ENCODE data around the gene FLT1.

FLT1 gene

GRCh38 chr13:28349907-28350654 is 144.8 kb downstream of the FLT1 start:
- peak; percentile 77 for DNase-seq
- no peak for TF ChIP-seq CTCF (IDR thresholded peaks at IDR 0.05; ENCODE audit: low read depth, low read length)
- Histone ChIP-seq H3K4me1 (peaks cover 27% of the 10 kb centered on the region), H3K27me3 (no peaks in the 10 kb centered on the region), H3K36me3 (no peaks in the 10 kb centered on the region), H3K9me3 (no peaks in the 10 kb centered on the region), H3K4me3 (ENCODE audit: low read depth, low read length) (peak overlapping the region; percentile 25; the same call in 1 of the 2 replicates)

GRCh38 chr13:28349371-28349770 is 145.6 kb downstream of the FLT1 start:
- no peaks in the 10 kb centered on the region for H3K9me3 ChIP-seq
- no peak for TF ChIP-seq CTCF (IDR thresholded peaks at IDR 0.05; ENCODE audit: low read depth, low read length)
- no peak overlapping the region for H3K4me3 ChIP-seq (ENCODE audit: low read depth, low read length)
- H3K27me3 ChIP-seq: no peaks in the 10 kb centered on the region
- H3K36me3 ChIP-seq: no peaks in the 10 kb centered on the region
- peaks cover 27% of the 10 kb centered on the region for H3K4me1 ChIP-seq
- peak; percentile 30 for DNase-seq

- DNase-seq: peak; percentile 57
- H3K4me3 ChIP-seq (ENCODE audit: low read depth, low read length): no peak overlapping the region
- no peaks in the 10 kb centered on the region for H3K27me3 ChIP-seq
- no peaks in the 10 kb centered on the region for H3K36me3 ChIP-seq
- H3K4me1 ChIP-seq: peaks cover 27% of the 10 kb centered on the region
- TF ChIP-seq CTCF (IDR thresholded peaks at IDR 0.05; ENCODE audit: low read depth, low read length): no peak
- H3K9me3 ChIP-seq: no peaks in the 10 kb centered on the region
These were observed 147.2 kb downstream of the FLT1 start for GRCh38 chr13:28347456-28348371.

- no peak for TF ChIP-seq CTCF (IDR thresholded peaks at IDR 0.05; ENCODE audit: low read depth, low read length)
- Histone ChIP-seq H3K9me3 (no peaks in the 10 kb centered on the region), H3K4me3 (ENCODE audit: low read depth, low read length) (no peak overlapping the region), H3K36me3 (no peaks in the 10 kb centered on the region), H3K4me1 (peaks cover 25% of the 10 kb centered on the region), H3K27me3 (no peaks in the 10 kb centered on the region)
- no peak for DNase-seq
These were observed 148.8 kb downstream of the FLT1 start for GRCh38 chr13:28346154-28346553.

- H3K36me3 ChIP-seq: no peaks in the 10 kb centered on the region
These were observed 150.8 kb downstream of the FLT1 start for GRCh38 chr13:28344163-28344562.

More at GRCh38 chr13:28344163-28344562, 150.8 kb downstream of the FLT1 start:
- DNase-seq: no peak
- no peak for TF ChIP-seq CTCF (IDR thresholded peaks at IDR 0.05; ENCODE audit: low read depth, low read length)
- no peak overlapping the region for H3K4me3 ChIP-seq (ENCODE audit: low read depth, low read length)
- H3K4me1 ChIP-seq: peaks cover 12% of the 10 kb centered on the region
- no peaks in the 10 kb centered on the region for H3K9me3 ChIP-seq
- H3K27me3 ChIP-seq: no peaks in the 10 kb centered on the region
